Measurements from ENCODE around the gene CA10. TPM values are rescaled to one million over a fixed set of nuclear protein-coding genes. Genes with fewer than 3 reads are reported as not detected.

The CA10 gene
- total RNA-seq, 1 experiment from 2014 or later, result not detected

DNA sequence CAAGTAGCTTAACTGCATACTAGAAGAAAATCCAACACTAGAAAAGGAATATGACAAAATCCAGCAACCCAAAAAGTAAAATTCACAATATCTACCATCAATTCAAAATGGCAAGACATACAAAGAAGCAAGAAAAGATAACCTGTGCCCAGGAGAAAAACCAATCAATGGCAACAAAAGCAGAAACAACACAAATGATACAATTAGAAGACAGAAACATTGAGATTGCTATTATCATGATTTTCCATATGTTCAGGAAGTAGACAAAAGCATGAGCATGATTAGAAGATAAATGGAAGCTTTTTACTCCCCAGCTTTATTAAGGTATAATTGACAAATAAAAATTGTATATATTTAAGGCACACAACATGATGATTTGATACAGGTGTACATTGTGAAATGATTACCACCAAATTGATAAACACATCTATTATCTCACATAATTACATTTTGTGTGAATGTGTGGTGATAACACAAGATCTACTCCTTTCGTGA is 117.3 kb downstream of the CA10 start:
- H3K4me3 Mint-ChIP-seq (ENCODE audit: low read depth, unreplicated experiment), result no peak overlapping the region
- no peaks in the 10 kb centered on the region for H3K9me3 Mint-ChIP-seq (ENCODE audit: low read depth, unreplicated experiment)
- CTCF ChIA-PET, result no interaction called here
- H3K27ac Mint-ChIP-seq (ENCODE audit: unreplicated experiment), result no peak overlapping the region
- no peaks in the 10 kb centered on the region for H3K36me3 Mint-ChIP-seq (ENCODE audit: insufficient read depth, unreplicated experiment)
- BruUV-seq (replicated peaks), result no TSS peak
- no peak for DNase-seq
- intact Hi-C loops (cut with micrococcal nuclease; ENCODE audit: unreplicated experiment), result no loop called here
- TF ChIP-seq, protein P1, sequence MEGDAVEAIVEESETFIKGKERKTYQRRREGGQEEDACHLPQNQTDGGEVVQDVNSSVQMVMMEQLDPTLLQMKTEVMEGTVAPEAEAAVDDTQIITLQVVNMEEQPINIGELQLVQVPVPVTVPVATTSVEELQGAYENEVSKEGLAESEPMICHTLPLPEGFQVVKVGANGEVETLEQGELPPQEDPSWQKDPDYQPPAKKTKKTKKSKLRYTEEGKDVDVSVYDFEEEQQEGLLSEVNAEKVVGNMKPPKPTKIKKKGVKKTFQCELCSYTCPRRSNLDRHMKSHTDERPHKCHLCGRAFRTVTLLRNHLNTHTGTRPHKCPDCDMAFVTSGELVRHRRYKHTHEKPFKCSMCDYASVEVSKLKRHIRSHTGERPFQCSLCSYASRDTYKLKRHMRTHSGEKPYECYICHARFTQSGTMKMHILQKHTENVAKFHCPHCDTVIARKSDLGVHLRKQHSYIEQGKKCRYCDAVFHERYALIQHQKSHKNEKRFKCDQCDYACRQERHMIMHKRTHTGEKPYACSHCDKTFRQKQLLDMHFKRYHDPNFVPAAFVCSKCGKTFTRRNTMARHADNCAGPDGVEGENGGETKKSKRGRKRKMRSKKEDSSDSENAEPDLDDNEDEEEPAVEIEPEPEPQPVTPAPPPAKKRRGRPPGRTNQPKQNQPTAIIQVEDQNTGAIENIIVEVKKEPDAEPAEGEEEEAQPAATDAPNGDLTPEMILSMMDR (IDR thresholded peaks at IDR 0.05; ENCODE audit: unreplicated experiment), result no peak
- H3K4me1 Mint-ChIP-seq (ENCODE audit: low read depth, unreplicated experiment), result no peaks in the 10 kb centered on the region
- peaks cover 69% of the 10 kb centered on the region for H3K27me3 Mint-ChIP-seq (ENCODE audit: unreplicated experiment)

DNA sequence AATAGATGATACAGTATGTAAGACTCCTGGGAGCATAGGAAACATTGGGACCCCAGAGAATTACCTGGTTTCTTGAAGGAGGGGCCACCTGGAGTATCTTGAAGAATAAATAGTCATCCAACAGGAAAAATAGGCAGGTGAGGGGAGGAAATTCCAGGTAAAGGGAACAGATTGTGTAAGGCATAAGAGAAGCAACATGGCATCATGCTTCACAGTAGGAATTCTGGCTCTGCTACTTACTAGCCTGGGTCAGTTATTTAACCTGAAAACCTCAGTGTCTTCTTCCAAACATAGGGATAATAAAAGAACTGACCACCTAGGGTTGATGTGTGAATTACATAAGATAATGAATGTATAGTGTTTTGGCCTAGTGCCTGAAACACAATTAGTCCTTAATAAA is 122.1 kb downstream of the CA10 start:
- peaks cover 39% of the 10 kb centered on the region for H3K27me3 Mint-ChIP-seq (ENCODE audit: unreplicated experiment)
- H3K4me3 Mint-ChIP-seq (ENCODE audit: low read depth, unreplicated experiment), result no peak overlapping the region
- no peaks in the 10 kb centered on the region for H3K9me3 Mint-ChIP-seq (ENCODE audit: low read depth, unreplicated experiment)
- no peaks in the 10 kb centered on the region for H3K36me3 Mint-ChIP-seq (ENCODE audit: insufficient read depth, unreplicated experiment)
- intact Hi-C loops (cut with micrococcal nuclease; ENCODE audit: unreplicated experiment), result no loop called here
- TF ChIP-seq, protein P1 (IDR thresholded peaks at IDR 0.05; ENCODE audit: unreplicated experiment), result no peak
- DNase-seq, result no peak
- no TSS peak for BruUV-seq (replicated peaks)
- CTCF ChIA-PET, result no interaction called here
- no peak overlapping the region for H3K27ac Mint-ChIP-seq (ENCODE audit: unreplicated experiment)
- H3K4me1 Mint-ChIP-seq (ENCODE audit: low read depth, unreplicated experiment), result no peaks in the 10 kb centered on the region

DNA sequence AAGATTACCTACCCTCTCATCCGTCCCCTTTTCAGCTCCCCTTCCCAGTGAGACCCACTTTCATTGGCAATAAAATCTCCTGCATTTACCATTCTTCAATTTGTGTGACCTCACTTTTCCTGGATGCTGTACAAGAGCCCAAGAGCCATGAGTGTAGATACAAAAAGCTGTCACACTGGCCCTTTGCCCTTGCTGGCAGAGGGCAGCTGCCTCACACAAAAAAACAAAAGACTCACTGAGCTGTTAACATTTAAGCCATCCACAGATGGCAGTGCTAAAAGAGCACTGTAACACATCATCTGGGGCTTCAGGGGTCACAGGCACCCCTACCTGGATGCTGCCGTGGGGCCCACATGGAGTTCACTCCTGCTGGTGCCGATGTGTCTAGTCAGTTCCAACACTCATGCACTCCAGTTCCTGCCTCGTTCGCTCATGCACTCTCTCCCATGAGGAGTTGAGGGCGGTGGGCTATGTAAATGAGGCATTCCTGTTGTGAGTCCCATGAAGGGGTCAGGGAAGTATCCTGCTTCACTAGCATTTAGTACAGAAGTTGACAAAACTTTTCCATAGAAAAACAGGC is 123.1 kb downstream of the CA10 start:
- Mint-ChIP-seq H3K27ac (ENCODE audit: unreplicated experiment) (no peak overlapping the region), H3K4me3 (ENCODE audit: low read depth, unreplicated experiment) (no peak overlapping the region), H3K36me3 (ENCODE audit: insufficient read depth, unreplicated experiment) (no peaks in the 10 kb centered on the region), H3K27me3 (ENCODE audit: unreplicated experiment) (peaks cover 29% of the 10 kb centered on the region), H3K4me1 (ENCODE audit: low read depth, unreplicated experiment) (no peaks in the 10 kb centered on the region), H3K9me3 (ENCODE audit: low read depth, unreplicated experiment) (no peaks in the 10 kb centered on the region)
- TF ChIP-seq, protein P1 (IDR thresholded peaks at IDR 0.05; ENCODE audit: unreplicated experiment), result no peak
- CTCF ChIA-PET, result no interaction called here
- BruUV-seq (replicated peaks), result no TSS peak
- no peak for DNase-seq
- intact Hi-C loops (cut with micrococcal nuclease; ENCODE audit: unreplicated experiment), result no loop called here

DNA sequence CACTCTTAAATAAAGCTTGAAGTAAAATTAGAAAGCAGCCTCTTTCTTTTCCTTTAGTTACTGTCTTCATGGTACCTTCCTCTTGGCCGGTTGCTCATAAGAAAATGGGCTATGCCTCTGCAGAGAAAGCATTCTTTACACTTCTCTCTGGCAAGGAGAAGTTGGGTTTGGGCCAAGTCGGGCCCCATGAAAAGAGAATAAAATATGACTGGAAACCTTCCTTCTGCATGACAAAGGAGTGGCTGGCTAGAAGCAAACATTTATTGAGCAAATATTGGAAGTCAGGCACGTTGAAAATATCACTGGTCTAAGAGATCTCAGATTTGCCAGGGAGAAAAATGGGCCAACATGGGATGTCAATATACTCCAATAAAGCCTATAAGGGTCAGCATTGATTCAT is 126.1 kb downstream of the CA10 start:
- peaks cover 14% of the 10 kb centered on the region for H3K27me3 Mint-ChIP-seq (ENCODE audit: unreplicated experiment)
- H3K27ac Mint-ChIP-seq (ENCODE audit: unreplicated experiment), result no peak overlapping the region
- DNase-seq, result no peak
- H3K36me3 Mint-ChIP-seq (ENCODE audit: insufficient read depth, unreplicated experiment), result no peaks in the 10 kb centered on the region
- no peak overlapping the region for H3K4me3 Mint-ChIP-seq (ENCODE audit: low read depth, unreplicated experiment)
- H3K9me3 Mint-ChIP-seq (ENCODE audit: low read depth, unreplicated experiment), result no peaks in the 10 kb centered on the region
- CTCF ChIA-PET, result no interaction called here
- H3K4me1 Mint-ChIP-seq (ENCODE audit: low read depth, unreplicated experiment), result peaks cover 10% of the 10 kb centered on the region
- TF ChIP-seq, protein P1 (IDR thresholded peaks at IDR 0.05; ENCODE audit: unreplicated experiment), result no peak
- intact Hi-C loops (cut with micrococcal nuclease; ENCODE audit: unreplicated experiment), result no loop called here
- BruUV-seq (replicated peaks), result no TSS peak

Data from Calu3 (cell line).